ENCODE results near the gene PTPRG. TPM values are rescaled to one million over a fixed set of nuclear protein-coding genes. Genes with fewer than 3 reads are reported as not detected.

Gene PTPRG
- total and polyA plus RNA-seq, 2 of the 13 experiments (the other 11 are each of a cell fraction or from before 2014, with no cell fraction given): 8.0 to 25.3 TPM

- ChIA-PET CTCF (ENCODE audit: low intra/inter-chr PET ratio, low total read pairs) (no interaction called here), POLR2A (no interaction called here)
- intact Hi-C loops (cut with micrococcal nuclease; ENCODE audit: unreplicated experiment): no loop called here
- Histone ChIP-seq H3K79me2 (ENCODE audit: insufficient read depth, low read length) (peaks cover 11% of the 10 kb centered on the region), H3K4me3 (replicated peaks in 1 of 3; ENCODE audit: insufficient read depth in 1 of 3, low read depth in 2 of 3, low read length in 3 of 3) (no peak overlapping the region), H3K36me3 (replicated peaks in 1 of 2; ENCODE audit: control insufficient read depth in 1 of 2, insufficient read depth in 2 of 2, low read length in 2 of 2) (no peaks in the 10 kb centered on the region), H4K20me1 (ENCODE audit: insufficient read depth, low read length) (0 out of 2 replicates have a peak, but pooled peaks cover 4% of the 10 kb centered on the region), H3K4me2 (ENCODE audit: low read depth, low read length) (no peak overlapping the region), H3K27ac (ENCODE audit: extremely low read length, insufficient read depth, low read length) (no peak overlapping the region), H3K9ac (ENCODE audit: insufficient read depth, low read depth, low read length) (no peak overlapping the region), H2AFZ (ENCODE audit: low read length) (no peak overlapping the region), H3K9me3 (ENCODE audit: low read length) (no peaks in the 10 kb centered on the region), H3K4me1 (ENCODE audit: insufficient read depth, low read length) (no peaks in the 10 kb centered on the region), H3K27me3 (ENCODE audit: control insufficient read depth in 1 of 2, insufficient read depth in 2 of 2, low read length in 2 of 2) (no peaks in the 10 kb centered on the region)
- no CpG with 5 or more reads among the region's 3 CpGs for WGBS (ENCODE audit: low lambda C conversion rate)
- ATAC-seq: no peak
- no peak for DNase-seq (ENCODE audit: low spot score)
- no peak for TF ChIP-seq ZZZ3 (CRISPR knock-in tag; IDR thresholded peaks at IDR 0.05; ENCODE audit: borderline replicate concordance)
- no peak for TF ChIP-seq ZNF891 (CRISPR knock-in tag; IDR thresholded peaks at IDR 0.05)
- TF ChIP-seq SNRNP70 (IDR thresholded peaks at IDR 0.05; ENCODE audit: low read depth, low read length): no peak
- TF ChIP-seq ZNF644 (CRISPR knock-in tag; IDR thresholded peaks at IDR 0.05; ENCODE audit: low read depth): no peak
- TF ChIP-seq MIXL1 (CRISPR knock-in tag; IDR thresholded peaks at IDR 0.05): no peak
- TF ChIP-seq TEF (CRISPR knock-in tag; IDR thresholded peaks at IDR 0.05): no peak
- TF ChIP-seq DBP (CRISPR knock-in tag; IDR thresholded peaks at IDR 0.05; ENCODE audit: not compliant biosample characterization): no peak
- no peak for TF ChIP-seq RBFOX2 (IDR thresholded peaks at IDR 0.05; ENCODE audit: low read depth, low read length)
- TF ChIP-seq ZBTB8A (CRISPR knock-in tag; IDR thresholded peaks at IDR 0.05; ENCODE audit: borderline replicate concordance, low read depth): no peak
- TF ChIP-seq PHF8 (CRISPR knock-in tag; IDR thresholded peaks at IDR 0.05): no peak
- no peak for TF ChIP-seq NFE2 (CRISPR knock-in tag; IDR thresholded peaks at IDR 0.05)
- TF ChIP-seq GATAD2A (CRISPR knock-in tag; IDR thresholded peaks at IDR 0.05): no peak
- no peak for FAIRE-seq
- in situ Hi-C loops (cut with HindIII; ENCODE audit: extremely low pct_ligation_motif_present, low pct_unique_long_range_greater_than_20kb): no loop called here
- BruUV-seq (replicated peaks): no TSS peak
Observed at GRCh38 chr3:61789861-61790260, 228.5 kb downstream of the PTPRG start.

Data from HepG2 (cell line).